ENCODE data around the gene EGFR.

DNA sequence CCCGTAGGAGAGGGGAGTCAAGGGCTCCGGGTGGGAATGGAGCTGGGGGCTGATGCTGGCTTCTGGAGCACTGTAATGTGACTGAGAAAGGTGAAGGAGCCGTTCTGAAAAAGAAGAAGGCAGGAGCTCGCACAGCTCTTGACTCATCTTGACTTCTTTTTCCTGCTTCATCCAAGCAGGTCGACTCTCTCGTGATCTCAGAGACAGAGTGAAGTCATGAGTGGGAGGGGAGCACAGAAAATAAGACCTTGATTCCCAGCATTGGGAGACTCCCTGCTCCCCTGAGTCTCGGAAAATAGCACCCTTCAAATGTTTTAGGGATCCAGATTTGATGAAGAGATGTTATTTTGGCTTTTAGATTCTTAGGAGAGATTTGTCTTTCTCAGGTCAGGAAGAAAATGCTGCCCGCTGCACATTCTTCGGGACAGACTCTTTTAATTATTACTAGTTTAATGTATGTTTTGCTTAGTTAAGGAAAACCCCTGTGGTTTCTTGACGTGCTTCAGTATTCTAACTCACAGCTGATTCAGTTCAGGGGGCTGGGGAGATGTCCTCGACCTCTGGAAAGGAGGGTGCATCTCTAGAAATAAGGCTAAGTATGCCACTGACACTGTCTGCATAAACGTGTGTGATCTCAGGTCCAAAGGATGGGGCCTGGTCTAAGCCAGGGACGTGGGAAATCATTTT, 34.1 kb downstream of the EGFR start:
- TF ChIP-seq POLR2AphosphoS5 (IDR thresholded peaks at IDR 0.05; ENCODE audit: insufficient read depth, low read depth, low read length) (no peak), POLR2A (IDR thresholded peaks at IDR 0.05; ENCODE audit: low read depth, low read length) (no peak), MAX (IDR thresholded peaks at IDR 0.05; ENCODE audit: insufficient read depth, insufficient read length) (no peak), EZH2 (IDR thresholded peaks at IDR 0.05; ENCODE audit: borderline replicate concordance, low read depth, low read length, severe bottlenecking) (no peak), JUN (IDR thresholded peaks at IDR 0.05; ENCODE audit: borderline replicate concordance, insufficient read depth, insufficient read length, low read depth) (no peak), GATA2 (IDR thresholded peaks at IDR 0.05; ENCODE audit: insufficient read depth, insufficient read length, low read depth, low read length) (no peak)
- TF ChIP-seq, protein P1, sequence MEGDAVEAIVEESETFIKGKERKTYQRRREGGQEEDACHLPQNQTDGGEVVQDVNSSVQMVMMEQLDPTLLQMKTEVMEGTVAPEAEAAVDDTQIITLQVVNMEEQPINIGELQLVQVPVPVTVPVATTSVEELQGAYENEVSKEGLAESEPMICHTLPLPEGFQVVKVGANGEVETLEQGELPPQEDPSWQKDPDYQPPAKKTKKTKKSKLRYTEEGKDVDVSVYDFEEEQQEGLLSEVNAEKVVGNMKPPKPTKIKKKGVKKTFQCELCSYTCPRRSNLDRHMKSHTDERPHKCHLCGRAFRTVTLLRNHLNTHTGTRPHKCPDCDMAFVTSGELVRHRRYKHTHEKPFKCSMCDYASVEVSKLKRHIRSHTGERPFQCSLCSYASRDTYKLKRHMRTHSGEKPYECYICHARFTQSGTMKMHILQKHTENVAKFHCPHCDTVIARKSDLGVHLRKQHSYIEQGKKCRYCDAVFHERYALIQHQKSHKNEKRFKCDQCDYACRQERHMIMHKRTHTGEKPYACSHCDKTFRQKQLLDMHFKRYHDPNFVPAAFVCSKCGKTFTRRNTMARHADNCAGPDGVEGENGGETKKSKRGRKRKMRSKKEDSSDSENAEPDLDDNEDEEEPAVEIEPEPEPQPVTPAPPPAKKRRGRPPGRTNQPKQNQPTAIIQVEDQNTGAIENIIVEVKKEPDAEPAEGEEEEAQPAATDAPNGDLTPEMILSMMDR (IDR thresholded peaks at IDR 0.05; ENCODE audit: extremely low read depth in 1 of 2, insufficient read depth in 1 of 2, low read depth in 1 of 2, low read length in 2 of 2): no peak

All from endothelial cell of umbilical vein (primary cell).